ENCODE measurements around the gene FAHD1.

FAHD1 gene

DNA sequence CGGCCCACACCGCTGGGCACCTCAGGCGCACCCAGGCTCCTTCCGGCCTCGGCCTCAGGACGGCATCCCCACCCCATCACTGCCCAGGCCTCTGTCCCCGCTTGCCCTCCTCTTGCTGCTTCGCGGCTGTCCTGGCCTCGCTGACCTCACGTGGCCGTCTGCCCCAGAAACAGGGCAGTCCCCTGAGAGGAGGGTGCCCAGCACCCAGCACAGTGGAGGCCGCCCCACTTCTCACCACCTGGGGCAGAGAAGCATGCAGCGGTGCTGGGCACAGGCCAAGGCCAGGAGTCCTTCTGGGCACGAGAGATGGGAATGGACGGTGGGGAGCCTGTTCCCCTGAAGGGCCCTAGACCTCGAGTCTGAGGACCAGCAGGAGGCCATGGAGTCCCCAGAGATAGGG lies 9.3 kb upstream of the FAHD1 start:
- no peak for DNase-seq (ENCODE audit: low read depth)

GRCh38 chr16:1818204-1818872 lies 8.7 kb upstream of the FAHD1 start:
- DNase-seq (ENCODE audit: low read depth) = no peak

DNA sequence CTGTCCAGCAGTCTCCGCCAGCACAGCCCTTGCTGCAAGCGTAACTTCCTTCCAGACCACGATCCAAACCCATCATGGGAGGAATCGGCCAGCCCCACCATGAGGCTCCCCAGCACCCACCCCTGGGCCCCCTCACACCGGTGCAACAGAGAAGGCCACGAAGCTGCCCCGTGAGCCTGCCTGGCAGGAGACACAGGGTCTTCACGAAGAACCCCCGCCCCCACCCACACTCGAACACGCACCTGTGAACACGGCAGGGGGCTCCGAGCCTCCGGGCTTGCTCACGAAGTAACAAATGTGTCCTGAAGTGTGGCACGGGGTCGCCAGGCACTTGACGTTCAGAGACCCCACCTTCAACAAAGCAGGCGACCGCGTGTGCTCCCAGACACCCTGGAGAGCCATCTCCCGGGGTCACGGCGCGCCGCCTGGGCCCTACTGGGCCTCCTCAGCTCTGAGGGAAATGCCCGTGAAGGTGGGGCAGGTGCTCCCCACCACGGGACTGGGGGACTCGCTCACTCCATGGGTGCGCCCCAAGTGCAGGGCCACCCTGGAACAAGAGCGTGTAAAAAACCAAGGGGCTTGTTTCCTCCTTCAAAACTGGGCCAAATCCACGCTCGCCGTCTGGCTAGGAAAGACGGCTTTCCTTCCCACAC lies 8.0 kb upstream of the FAHD1 start:
- no peak for DNase-seq (ENCODE audit: low read depth)

GRCh38 chr16:1819611-1820010 lies 7.4 kb upstream of the FAHD1 start:
- no peak for DNase-seq (ENCODE audit: low read depth)

DNA sequence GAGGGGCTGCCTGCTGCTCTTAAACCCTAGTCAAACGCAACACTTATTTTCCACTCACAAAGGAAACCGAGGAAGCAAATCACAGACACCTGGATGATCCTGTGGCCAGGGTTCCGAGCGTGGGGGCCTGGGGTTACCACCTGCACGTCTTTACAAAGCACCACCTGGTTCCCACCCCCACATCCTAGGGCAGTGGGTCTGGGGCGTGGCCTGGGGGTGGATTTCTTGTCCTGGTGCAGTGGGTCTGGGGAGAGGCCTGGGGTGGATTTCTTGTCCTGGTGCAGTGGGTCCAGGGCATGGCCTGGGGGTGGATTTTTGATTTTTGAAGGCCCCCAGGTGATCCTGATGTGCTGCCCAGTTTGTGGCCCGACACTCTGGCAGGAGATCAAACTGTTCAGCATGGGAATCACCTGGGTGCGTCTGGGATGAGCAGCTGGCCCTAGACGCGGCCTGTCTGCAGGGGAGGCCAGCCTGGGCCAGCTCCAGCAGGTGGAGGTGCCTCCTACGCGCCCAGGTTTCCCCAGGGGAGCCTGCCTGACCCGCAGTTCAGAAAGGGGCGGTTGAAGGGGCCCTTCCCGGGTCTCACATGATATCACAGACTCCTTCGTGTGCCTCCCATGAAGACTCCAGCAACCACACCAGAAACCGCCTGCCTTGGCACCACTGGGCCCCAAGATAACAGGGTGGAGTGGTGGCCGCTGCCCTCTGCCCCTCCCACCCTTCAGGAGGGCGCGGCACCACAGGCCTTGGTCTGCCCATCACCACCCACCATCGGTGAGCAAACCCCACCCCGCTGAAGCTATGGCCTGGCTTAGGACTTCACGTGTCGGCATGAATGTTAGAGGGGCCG lies 6.7 kb upstream of the FAHD1 start:
- no peak for DNase-seq (ENCODE audit: low read depth)

GRCh38 chr16:1820946-1821290 lies 6.1 kb upstream of the FAHD1 start:
- no peak for DNase-seq (ENCODE audit: low read depth)

DNA sequence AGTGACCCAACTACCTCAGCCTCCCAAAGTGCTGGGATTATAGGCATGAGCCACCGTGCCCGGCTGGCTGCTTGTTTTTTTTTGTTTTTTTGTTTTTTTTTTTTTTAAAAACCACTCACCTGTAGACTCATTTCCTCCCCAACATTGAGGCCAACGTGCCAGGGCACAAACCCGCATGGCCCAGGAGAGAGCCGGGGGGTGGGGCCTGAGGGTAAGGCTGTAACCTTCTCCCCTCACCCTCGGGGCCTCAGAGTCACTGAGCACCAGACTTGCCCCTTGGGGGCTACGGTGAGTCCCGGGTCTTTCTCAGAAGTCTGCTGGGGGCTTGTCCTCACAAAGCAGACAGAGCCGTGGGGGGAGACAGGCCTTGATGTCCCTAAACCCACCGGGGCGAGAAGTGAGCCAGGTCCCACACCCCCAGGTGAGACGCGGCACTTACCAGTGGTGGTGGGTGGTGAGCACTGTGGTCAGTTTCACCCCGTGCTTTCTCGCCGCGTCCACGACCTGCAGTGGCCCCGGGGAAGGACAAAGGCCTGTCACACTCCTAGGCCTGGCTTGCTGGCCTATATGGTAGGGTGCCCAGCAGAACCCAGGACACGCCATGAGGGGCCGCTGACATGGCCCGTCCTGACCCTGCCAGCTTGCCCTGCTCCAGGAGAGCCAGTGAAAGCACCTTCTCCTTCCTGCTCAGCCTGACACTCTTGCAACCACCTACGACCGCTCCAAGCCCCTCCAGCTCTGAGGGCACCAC lies 5.0 kb upstream of the FAHD1 start:
- no peak for DNase-seq (ENCODE audit: low read depth)

GRCh38 chr16:1822801-1823200 lies 4.2 kb upstream of the FAHD1 start:
- no peak for DNase-seq (ENCODE audit: low read depth)

DNA sequence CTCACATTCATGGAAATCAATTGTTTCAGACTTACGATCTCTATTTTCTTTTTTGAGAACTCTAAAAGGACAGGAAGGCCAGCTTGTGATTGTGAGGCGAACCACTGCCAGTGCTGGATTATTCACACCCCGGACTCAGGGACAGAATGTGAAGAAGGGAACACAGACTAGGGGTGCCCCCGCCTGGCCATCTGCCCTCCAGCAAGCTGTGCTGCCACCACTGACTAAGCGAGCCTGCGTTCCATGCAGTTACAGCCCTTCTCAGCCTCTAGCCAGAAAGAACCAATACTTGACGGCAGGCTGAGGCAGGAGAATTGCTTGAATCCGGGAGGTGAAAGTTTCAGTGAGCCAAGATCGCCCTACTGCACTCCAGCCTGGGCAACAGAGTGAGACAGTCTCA lies 3.2 kb upstream of the FAHD1 start:
- DNase-seq (ENCODE audit: low read depth) = no peak

DNA sequence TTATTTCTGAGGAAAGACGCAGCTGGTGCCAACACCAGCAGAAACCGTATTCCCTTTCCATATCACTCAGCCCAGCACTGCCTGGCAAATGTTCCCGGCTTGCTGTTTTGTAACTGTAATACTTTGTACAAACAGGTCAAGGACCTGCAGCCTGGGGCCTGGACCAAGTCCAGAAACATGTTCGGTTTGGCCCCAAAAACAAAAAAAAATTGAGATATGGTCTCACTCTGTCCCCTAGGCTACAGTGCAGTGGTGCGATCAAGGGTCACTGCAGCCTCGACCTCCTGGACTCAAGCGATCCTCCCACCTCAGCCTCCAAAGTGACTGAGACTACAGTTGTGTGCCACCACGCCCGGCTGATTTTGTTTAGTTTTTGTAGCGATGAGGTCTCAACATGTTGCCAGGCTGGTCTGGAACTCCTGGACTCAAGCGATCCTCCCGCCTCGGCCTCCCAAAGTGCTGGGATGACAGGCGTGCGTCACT lies 1.6 kb upstream of the FAHD1 start:
- no peak for DNase-seq (ENCODE audit: low read depth)

DNA sequence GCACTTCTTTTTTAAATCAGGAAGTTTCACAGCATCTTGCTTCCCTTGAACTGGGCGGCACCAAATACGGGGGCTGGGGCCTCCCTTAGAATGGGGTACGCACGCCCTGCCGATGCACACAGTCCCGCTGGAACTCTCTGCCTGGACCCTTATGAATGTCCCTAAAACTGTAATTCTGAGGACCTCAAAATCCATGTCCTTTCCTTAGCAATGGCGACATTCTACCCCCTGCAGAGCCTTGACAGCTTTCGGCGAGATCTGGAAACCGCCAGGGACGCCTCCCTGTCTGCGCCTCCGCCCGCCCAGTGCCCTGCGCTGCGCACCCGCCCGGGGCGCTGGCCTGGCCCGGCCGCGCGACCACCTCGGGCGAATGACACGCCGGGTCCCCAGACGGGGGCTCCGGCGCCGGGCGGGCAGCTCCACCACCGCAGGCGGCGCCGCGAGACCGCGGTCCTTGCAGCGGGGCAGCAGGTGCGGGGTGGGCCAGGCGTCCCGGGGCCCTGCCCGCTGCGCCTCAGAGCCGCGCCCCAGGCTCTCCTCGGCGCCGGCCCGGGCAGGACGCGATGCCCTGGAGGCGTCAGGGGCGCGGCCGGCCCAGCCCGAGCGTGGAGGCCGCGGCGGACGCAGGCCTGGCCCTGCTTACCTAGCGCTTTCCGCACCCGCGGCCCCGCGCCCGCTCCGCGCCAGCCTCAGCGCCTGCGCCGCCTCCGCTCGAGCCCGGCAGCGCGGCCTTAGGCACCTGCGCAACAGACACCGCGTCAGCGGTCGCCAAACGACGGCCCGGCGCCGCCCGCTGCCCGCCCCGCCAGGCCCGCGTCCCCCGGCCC lies 929 bp upstream of the FAHD1 start:
- peak; percentile 58 for DNase-seq (ENCODE audit: low read depth)

- no peak for DNase-seq (ENCODE audit: low read depth)
Measured at GRCh38 chr16:1828645-1829410, 1.8 kb downstream of the FAHD1 start.

- no peak for DNase-seq (ENCODE audit: low read depth)
Measured at GRCh38 chr16:1830213-1830612, 3.2 kb downstream of the FAHD1 start.

DNA sequence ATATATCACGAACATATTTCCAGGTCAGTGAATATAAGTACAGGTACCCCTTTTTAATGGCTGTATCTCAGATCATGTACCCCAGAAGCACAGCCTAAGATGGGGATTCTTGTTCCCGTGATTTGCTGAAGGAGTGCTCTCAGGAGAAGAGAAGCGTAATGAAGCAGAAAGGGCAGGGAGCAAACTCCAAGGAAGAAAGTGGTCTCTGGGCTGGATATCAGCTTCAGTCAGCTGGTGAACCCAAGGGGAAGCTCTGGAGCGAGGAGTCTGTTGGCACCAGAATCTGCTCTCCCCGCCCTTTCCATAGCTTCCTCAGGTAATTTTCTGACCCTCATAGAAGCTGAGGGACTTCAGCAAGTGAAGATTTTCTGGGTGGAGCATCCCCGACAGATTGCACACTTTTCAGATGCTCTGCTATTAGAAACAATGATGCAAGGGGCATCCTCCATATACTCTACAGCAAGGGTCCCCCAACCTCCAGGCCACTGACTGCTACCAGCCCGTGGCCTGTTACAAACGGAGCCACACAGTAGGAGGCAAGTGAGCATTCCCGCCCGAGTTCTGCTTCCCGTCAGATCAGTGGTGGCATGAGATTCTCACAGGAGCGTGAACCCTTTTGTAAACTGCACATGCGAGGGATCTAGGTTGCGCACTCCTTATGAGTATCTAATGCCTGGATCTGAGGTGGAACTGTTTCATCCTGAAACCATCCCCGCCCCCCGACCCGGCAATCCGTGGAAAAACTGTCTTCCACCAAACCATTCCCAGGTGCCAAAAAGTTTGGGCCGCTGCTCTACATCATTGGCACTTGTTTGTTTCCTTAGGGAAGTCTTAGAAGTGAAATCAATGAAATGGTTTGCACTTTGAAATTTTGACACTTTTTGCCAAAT lies 4.4 kb downstream of the FAHD1 start:
- DNase-seq (ENCODE audit: low read depth) = no peak

GRCh38 chr16:1832838-1833454 lies 5.9 kb downstream of the FAHD1 start:
- DNase-seq (ENCODE audit: low read depth) = no peak

- no peak for DNase-seq (ENCODE audit: low read depth)
Measured at GRCh38 chr16:1834096-1834495, 7.1 kb downstream of the FAHD1 start.

DNA sequence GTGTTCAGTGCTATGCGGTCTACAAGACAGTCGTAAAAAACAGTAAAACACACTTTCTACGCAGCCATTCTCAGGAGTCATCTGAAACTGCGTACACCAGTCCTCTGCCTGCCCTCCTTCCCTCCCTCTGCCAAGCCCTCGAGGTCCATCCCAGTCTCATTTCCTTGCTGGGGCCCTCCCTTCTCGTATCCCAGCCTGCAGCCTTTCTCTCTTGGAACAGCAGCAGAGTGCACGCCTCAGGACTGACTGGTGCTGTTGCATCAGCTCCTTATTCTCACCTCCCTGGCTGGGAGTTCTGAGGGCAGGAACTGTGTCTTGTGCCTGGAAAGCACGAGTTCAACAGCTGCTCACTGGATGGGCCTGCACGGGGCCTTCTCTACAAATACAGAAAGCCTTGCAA lies 12.5 kb downstream of the FAHD1 start:
- no peak for DNase-seq (ENCODE audit: low read depth)

DNA sequence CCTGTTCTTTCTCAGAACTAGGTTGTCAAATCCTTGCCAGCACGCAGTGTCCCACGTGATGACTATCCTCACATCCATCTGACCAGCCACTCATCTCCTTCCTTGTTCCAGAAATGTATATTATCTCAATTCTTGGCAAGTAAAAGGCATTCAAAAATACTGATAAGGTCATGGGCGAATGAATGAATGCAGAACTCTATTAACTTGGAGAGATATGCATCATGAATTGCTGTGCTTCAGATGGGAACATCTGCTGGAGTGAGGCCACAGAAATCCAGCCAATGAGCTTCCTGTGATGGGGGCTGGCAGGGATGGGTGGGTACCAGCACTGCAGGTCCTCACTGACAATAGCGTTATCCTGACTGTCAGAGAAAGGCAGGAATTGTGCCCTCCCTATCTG lies 19.0 kb downstream of the FAHD1 start:
- DNase-seq (ENCODE audit: low read depth) = no peak

- DNase-seq (ENCODE audit: low read depth) = no peak
Measured at GRCh38 chr16:1846416-1846815, 19.4 kb downstream of the FAHD1 start.

Measured in activated T-helper 1 cell treated with Interleukin-2 at 50 U/mL for 16 hours (primary cell).